T-helper 17 cell (primary cell): ENCODE data around the gene MICU2. TPM values are rescaled to one million over a fixed set of nuclear protein-coding genes. Genes with fewer than 3 reads are reported as not detected.
"Not testable (repeated sequence)": the region's sequence is repeated elsewhere in the genome, so short reads cannot be mapped to it uniquely, and the experiment has no call there.

Source experiments
- ATAC-seq: fragments of 150-1000 bp; cut with Tn5 transposase; 2 replicates; pipeline ENCODE4 v1.10.0; 2021; ENCODE audit warnings: mild to moderate bottlenecking, moderate library complexity
- DNase-seq, 3 donors: peaks; one replicate each; pipeline versions ENCODE4 v3.0.0 to v3.0.0-alpha.2; 2020 to 2021
- H3K9me3 ChIP-seq: one replicate; pipeline ENCODE4 v1.7.0; 2013; ENCODE audit warnings: low read length, mild to moderate bottlenecking; ENCODE audit not compliant: control insufficient read depth, poor library complexity, severe bottlenecking
- H3K27ac Mint-ChIP-seq: one replicate; pipeline ENCODE4 v1.8.0; 2022; ENCODE audit warnings: mild to moderate bottlenecking, moderate library complexity, mixed read lengths
- H3K27me3 Mint-ChIP-seq: one replicate; pipeline ENCODE4 v1.8.0; 2022; ENCODE audit warnings: mixed read lengths
- H3K36me3 Mint-ChIP-seq: one replicate; pipeline ENCODE4 v1.8.0; 2022; ENCODE audit warnings: low read depth, mixed read lengths
- H3K4me1 Mint-ChIP-seq: one replicate; pipeline ENCODE4 v1.8.0; 2022; ENCODE audit warnings: mild to moderate bottlenecking, mixed read lengths
- H3K4me3 Mint-ChIP-seq: one replicate; pipeline ENCODE4 v1.8.0; 2022; ENCODE audit warnings: mild to moderate bottlenecking, moderate library complexity, mixed read lengths
- total RNA-seq, 4 donors: library from RNA in 2 of 4; stranded (reverse) in 2 of 4; gene quantifications; one replicate each; pipeline ENCODE4 v1.2.3 and lab custom pipeline; 2022 to 2026

The MICU2 gene
- total RNA-seq, 2 donors from 2014 or later: 30.9 to 31.4 TPM

GRCh38 chr13:21584973-21585592 is 18.9 kb downstream of the MICU2 start:
- no peaks in the 10 kb centered on the region for H3K9me3 ChIP-seq
- Mint-ChIP-seq H3K27me3 (no peaks in the 10 kb centered on the region), H3K4me1 (peaks cover 31% of the 10 kb centered on the region), H3K27ac (no peak overlapping the region), H3K36me3 (peaks cover 4% of the 10 kb centered on the region), H3K4me3 (no peak overlapping the region)
- DNase-seq (no peak), ATAC-seq (no peak)

DNA sequence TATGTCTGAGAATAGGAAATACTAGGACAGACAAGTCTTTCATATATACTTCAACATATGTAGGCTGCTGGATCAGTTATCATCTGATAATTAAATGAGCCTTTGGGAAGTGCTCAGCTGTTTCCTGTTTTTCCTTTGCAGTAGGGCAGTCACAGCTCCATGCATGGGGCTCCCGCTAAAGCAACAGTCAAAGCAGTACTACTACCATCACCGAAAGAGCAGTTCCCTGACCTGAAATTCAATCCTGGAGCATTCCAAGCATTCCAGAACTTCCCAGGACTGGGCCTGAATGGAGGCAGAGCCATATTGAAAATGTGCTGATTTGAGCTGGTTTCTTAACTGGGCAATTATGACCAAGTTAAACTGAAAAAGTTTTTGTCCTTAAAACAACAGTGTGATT is 20.5 kb downstream of the MICU2 start:
- H3K4me3 Mint-ChIP-seq: no peak overlapping the region
- peaks cover 3% of the 10 kb centered on the region for H3K36me3 Mint-ChIP-seq
- no peaks in the 10 kb centered on the region for H3K9me3 ChIP-seq
- DNase-seq (no peak), ATAC-seq (no peak)
- H3K4me1 Mint-ChIP-seq: peaks cover 28% of the 10 kb centered on the region
- H3K27ac Mint-ChIP-seq: no peak overlapping the region
- no peaks in the 10 kb centered on the region for H3K27me3 Mint-ChIP-seq

- no peaks in the 10 kb centered on the region for H3K27me3 Mint-ChIP-seq
- peaks cover 2% of the 10 kb centered on the region for H3K36me3 Mint-ChIP-seq
- DNase-seq (no peak), ATAC-seq (no peak)
- no peak overlapping the region for H3K27ac Mint-ChIP-seq
- H3K4me1 Mint-ChIP-seq: peaks cover 23% of the 10 kb centered on the region
- H3K9me3 ChIP-seq: no peaks in the 10 kb centered on the region
- H3K4me3 Mint-ChIP-seq: peak overlapping the region; percentile 1
Measured at GRCh38 chr13:21580736-21581135, 23.2 kb downstream of the MICU2 start.

- H3K27me3 Mint-ChIP-seq: no peaks in the 10 kb centered on the region
- H3K4me1 Mint-ChIP-seq: peaks cover 27% of the 10 kb centered on the region
- H3K27ac Mint-ChIP-seq: no peak overlapping the region
- ATAC-seq (peak; percentile 67), DNase-seq (no peak)
- H3K36me3 Mint-ChIP-seq: peaks cover 2% of the 10 kb centered on the region
- H3K4me3 Mint-ChIP-seq: peak overlapping the region; percentile 45
- no peaks in the 10 kb centered on the region for H3K9me3 ChIP-seq
Measured at GRCh38 chr13:21579754-21580316, 24.1 kb downstream of the MICU2 start.

GRCh38 chr13:21578748-21579147 is 25.2 kb downstream of the MICU2 start:
- ATAC-seq (no peak), DNase-seq (no peak)
- Mint-ChIP-seq H3K4me1 (peaks cover 35% of the 10 kb centered on the region), H3K27ac (no peak overlapping the region), H3K27me3 (no peaks in the 10 kb centered on the region), H3K4me3 (no peak overlapping the region), H3K36me3 (peaks cover 2% of the 10 kb centered on the region)
- H3K9me3 ChIP-seq: no peaks in the 10 kb centered on the region

DNA sequence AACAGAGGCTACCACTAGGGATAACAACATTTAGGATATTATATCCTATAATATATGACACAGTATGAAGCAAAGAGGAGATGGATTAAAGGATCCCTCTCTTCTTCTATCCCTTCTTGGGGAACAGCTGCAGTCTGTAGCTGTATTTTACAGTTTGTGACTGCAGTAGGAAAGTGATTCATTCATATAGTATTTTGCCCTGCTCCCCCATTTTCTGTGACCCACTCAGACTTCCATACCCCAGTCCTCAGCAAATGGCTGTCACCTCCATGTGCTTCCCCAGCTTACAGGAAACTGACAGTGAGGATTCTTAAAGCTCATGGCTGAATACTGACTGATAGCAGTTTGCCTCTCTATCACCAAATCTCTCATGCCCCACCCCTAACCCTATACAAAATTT is 27.5 kb downstream of the MICU2 start:
- no peaks in the 10 kb centered on the region for H3K36me3 Mint-ChIP-seq
- ATAC-seq (no peak), DNase-seq (no peak)
- H3K4me1 Mint-ChIP-seq: peaks cover 29% of the 10 kb centered on the region
- H3K27ac Mint-ChIP-seq: no peak overlapping the region
- H3K4me3 Mint-ChIP-seq: no peak overlapping the region
- no peaks in the 10 kb centered on the region for H3K9me3 ChIP-seq
- H3K27me3 Mint-ChIP-seq: no peaks in the 10 kb centered on the region

DNA sequence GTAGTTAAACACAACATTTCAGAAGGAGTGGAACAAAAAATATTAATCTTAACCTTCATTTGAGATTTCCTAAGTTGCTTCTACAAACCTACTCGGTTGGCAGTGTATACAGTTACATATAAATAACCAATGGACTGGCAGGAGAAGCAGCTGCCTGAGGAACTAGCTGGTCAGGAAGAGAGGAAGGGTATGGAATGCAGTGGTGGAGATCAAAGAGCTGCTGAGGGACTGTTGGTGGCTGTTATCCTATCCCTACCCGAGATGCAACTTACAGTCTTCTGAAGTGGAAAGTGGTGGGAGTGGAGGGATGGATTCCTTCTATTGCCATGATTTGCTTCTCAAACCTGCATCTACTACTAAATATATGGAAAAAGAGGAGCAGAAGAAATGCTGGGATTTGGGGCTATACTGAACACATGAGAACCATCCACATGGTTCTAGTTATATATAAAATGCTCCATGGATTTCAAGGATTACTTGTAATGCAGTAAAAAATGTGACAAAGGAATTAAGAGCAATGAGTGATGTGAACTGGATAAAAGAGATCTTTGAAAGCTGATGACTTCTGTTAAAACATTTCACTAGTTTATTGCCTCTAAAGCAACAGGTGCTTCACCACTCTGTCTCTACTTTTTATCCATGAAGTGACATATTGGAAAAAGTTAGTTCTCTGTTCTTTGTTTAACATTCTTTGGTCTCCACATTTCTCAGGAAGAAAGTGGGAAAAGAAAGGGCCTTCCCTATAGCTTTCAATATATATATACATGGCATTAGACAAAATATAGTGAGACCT is 29.9 kb downstream of the MICU2 start:
- no peak overlapping the region for H3K27ac Mint-ChIP-seq
- no peak for DNase-seq
- no peaks in the 10 kb centered on the region for H3K36me3 Mint-ChIP-seq
- H3K27me3 Mint-ChIP-seq: no peaks in the 10 kb centered on the region
- H3K9me3 ChIP-seq: no peaks in the 10 kb centered on the region
- ATAC-seq: no peak
- peaks cover 23% of the 10 kb centered on the region for H3K4me1 Mint-ChIP-seq
- H3K4me3 Mint-ChIP-seq: no peak overlapping the region

- Mint-ChIP-seq H3K27me3 (no peaks in the 10 kb centered on the region), H3K4me1 (peaks cover 26% of the 10 kb centered on the region), H3K27ac (peak overlapping the region; percentile 9), H3K4me3 (no peak overlapping the region), H3K36me3 (peaks cover 5% of the 10 kb centered on the region)
- no peak for ATAC-seq
- no peak for DNase-seq
- H3K9me3 ChIP-seq: no peaks in the 10 kb centered on the region
Measured at GRCh38 chr13:21569686-21570085, 34.3 kb downstream of the MICU2 start.

- no peaks in the 10 kb centered on the region for H3K9me3 ChIP-seq
- Mint-ChIP-seq H3K4me1 (peaks cover 20% of the 10 kb centered on the region), H3K4me3 (no peak overlapping the region), H3K27me3 (no peaks in the 10 kb centered on the region), H3K36me3 (peaks cover 7% of the 10 kb centered on the region), H3K27ac (peak overlapping the region; percentile 29)
- DNase-seq (no peak), ATAC-seq (no peak)
Measured at GRCh38 chr13:21568854-21569253, 35.1 kb downstream of the MICU2 start.

GRCh38 chr13:21567714-21568113 is 36.3 kb downstream of the MICU2 start:
- Mint-ChIP-seq H3K27ac (peak overlapping the region; percentile 29), H3K4me3 (no peak overlapping the region), H3K36me3 (peaks cover 10% of the 10 kb centered on the region), H3K4me1 (peaks cover 19% of the 10 kb centered on the region), H3K27me3 (no peaks in the 10 kb centered on the region)
- no peak for ATAC-seq
- DNase-seq: no peak
- H3K9me3 ChIP-seq: no peaks in the 10 kb centered on the region

DNA sequence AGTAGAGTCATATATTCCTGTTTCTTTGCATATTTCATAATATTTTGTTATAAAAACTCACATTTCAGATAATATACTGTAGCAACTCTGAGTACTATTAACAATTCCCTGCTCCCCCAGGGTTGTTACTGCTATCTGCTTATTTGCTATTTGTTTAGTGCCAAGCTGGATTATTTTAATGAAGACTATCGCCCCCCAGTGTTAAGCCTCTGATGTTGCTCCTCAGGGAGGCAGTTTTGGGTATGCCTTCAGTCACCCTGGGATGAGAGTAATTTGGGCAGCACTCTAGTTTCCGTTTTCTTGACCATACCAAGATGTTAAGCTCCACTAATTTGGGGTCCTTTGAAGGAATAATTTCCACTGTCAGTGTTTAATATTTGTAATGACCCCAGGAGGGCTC is 46.0 kb downstream of the MICU2 start:
- DNase-seq (no peak), ATAC-seq (peak; percentile 45)
- Mint-ChIP-seq H3K4me1 (peaks cover 8% of the 10 kb centered on the region), H3K36me3 (peaks cover 3% of the 10 kb centered on the region), H3K27me3 (no peaks in the 10 kb centered on the region), H3K27ac (no peak overlapping the region), H3K4me3 (no peak overlapping the region)
- no peaks in the 10 kb centered on the region for H3K9me3 ChIP-seq

- no peak for ATAC-seq
- no peaks in the 10 kb centered on the region for H3K9me3 ChIP-seq
- H3K4me1 Mint-ChIP-seq: peaks cover 9% of the 10 kb centered on the region
- H3K27me3 Mint-ChIP-seq: no peaks in the 10 kb centered on the region
- H3K4me3 Mint-ChIP-seq: no peak overlapping the region
- peak overlapping the region; percentile 12 for H3K27ac Mint-ChIP-seq
- no peak for DNase-seq
- no peaks in the 10 kb centered on the region for H3K36me3 Mint-ChIP-seq
Measured at GRCh38 chr13:21556051-21556450, 47.9 kb downstream of the MICU2 start.

DNA sequence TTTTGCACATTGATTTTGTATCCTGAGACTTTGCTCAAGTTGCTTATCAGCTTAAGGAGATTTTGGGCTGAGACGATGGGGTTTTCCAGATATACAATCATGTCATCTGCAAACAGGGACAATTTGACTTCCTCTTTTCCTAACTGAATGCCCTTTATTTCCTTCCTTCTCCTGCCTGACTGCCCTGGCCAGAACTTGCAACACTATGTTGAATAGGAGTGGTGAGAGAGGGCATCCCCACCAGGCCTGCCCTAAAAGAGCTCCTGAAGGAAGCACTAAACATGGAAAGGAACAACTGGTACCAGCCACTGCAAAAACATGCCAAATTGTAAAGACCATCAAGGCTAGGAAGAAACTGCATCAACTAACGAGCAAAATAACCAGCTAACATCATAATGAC is 50.7 kb downstream of the MICU2 start:
- not testable (repeated sequence) for H3K27ac Mint-ChIP-seq, H3K27me3 Mint-ChIP-seq, DNase-seq, H3K36me3 Mint-ChIP-seq, ATAC-seq, H3K4me3 Mint-ChIP-seq, H3K9me3 ChIP-seq
- H3K4me1 Mint-ChIP-seq: peaks cover 13% of the 10 kb centered on the region
